Liver (tissue), 9 donors: Measurements from ENCODE around the gene SPEN. TPM values are rescaled to one million over a fixed set of nuclear protein-coding genes. Genes with fewer than 3 reads are reported as not detected.
"Not testable (repeated sequence)": the region's sequence is repeated elsewhere in the genome, so short reads cannot be mapped to it uniquely, and the experiment has no call there.

Experiments
- DNase-seq: peaks from one replicate; pipeline ENCODE4 v3.0.0-alpha.2; 2017; ENCODE audit warnings: low spot score
- H3K27ac ChIP-seq, 2 donors: one replicate each; pipeline ENCODE4 v1.7.0; 2013; ENCODE audit warnings: inconsistent platforms in 2 of 2, low read length in 2 of 2, control low read depth in 1 of 2, low read depth in 1 of 2, mild to moderate bottlenecking in 1 of 2
- H3K27me3 ChIP-seq, 4 donors: one replicate each; pipeline versions ENCODE4 v1.6.1 to v1.7.0; 2013; ENCODE audit warnings: low read length in 3 of 4, inconsistent platforms in 1 of 4, mild to moderate bottlenecking in 1 of 4, moderate library complexity in 1 of 4; ENCODE audit not compliant: control insufficient read depth in 4 of 4, insufficient read depth in 4 of 4
- H3K36me3 ChIP-seq, 4 donors: one replicate each; pipeline versions ENCODE4 v1.6.1 to v1.7.0; 2013; ENCODE audit warnings: low read length in 3 of 4, mild to moderate bottlenecking in 3 of 4, low read depth in 1 of 4, moderate library complexity in 1 of 4; ENCODE audit not compliant: control insufficient read depth in 4 of 4, insufficient read depth in 3 of 4
- H3K4me1 ChIP-seq, 4 donors: one replicate each; pipeline versions ENCODE4 v1.6.1 to v1.7.0; 2013; ENCODE audit warnings: low read length in 3 of 4, mild to moderate bottlenecking in 3 of 4, moderate library complexity in 1 of 4; ENCODE audit not compliant: control insufficient read depth in 4 of 4, insufficient read depth in 4 of 4
- H3K4me3 ChIP-seq, 3 donors: one replicate each; pipeline versions ENCODE4 v1.6.1 to v1.7.0; 2013; ENCODE audit warnings: low read length in 3 of 3, control low read depth in 1 of 3, low read depth in 1 of 3, mild to moderate bottlenecking in 1 of 3
- H3K9ac ChIP-seq, 2 donors: one replicate each; pipeline ENCODE4 v1.7.0; 2013; ENCODE audit warnings: low read length in 2 of 2, mild to moderate bottlenecking in 2 of 2, moderate library complexity in 2 of 2, control low read depth in 1 of 2, low read depth in 1 of 2
- H3K9me3 ChIP-seq, 4 donors: one replicate each; pipeline versions ENCODE4 v1.6.1 to v1.7.0; 2013; ENCODE audit warnings: low read length in 3 of 4; ENCODE audit not compliant: control insufficient read depth in 4 of 4
- ATF3 ChIP-seq: IDR thresholded peaks from 2 replicates; pipeline ENCODE4 v1.6.1; 2016; ENCODE audit warnings: antibody characterized with exemption
- CTCF ChIP-seq: fragments of 150-350 bp; IDR thresholded peaks from 2 replicates; pipeline ENCODE4 v1.5.1; 2017; ENCODE audit warnings: improper control_type of control experiment, low read depth, low read length; ENCODE audit not compliant: missing input control
- EGR1 ChIP-seq, 2 donors: IDR thresholded peaks; 2 replicates each; pipeline ENCODE4 v1.6.1; 2016 to 2018; ENCODE audit warnings: antibody characterized with exemption in 2 of 2, low read depth in 2 of 2
- FOXA1 ChIP-seq: IDR thresholded peaks from 2 replicates; pipeline ENCODE4 v1.6.1; 2016; ENCODE audit warnings: antibody characterized with exemption
- FOXA2 ChIP-seq: IDR thresholded peaks from 2 replicates; pipeline ENCODE4 v1.6.1; 2016; ENCODE audit warnings: antibody characterized with exemption
- GABPA ChIP-seq, 2 donors: IDR thresholded peaks in 1 of 2; conservative IDR thresholded peaks in 1 of 2; 2 replicates each; pipeline ENCODE4 v1.6.1; 2016; ENCODE audit warnings: antibody characterized with exemption in 2 of 2, mild to moderate bottlenecking in 1 of 2, moderate library complexity in 1 of 2
- HNF4A ChIP-seq, 2 donors: conservative IDR thresholded peaks; 2 replicates each; pipeline ENCODE4 v1.6.1; 2016; ENCODE audit warnings: antibody characterized with exemption in 2 of 2, mild to moderate bottlenecking in 2 of 2
- HNF4G ChIP-seq: IDR thresholded peaks from 2 replicates; pipeline ENCODE4 v1.6.1; 2016; ENCODE audit warnings: antibody characterized with exemption
- JUND ChIP-seq, 2 donors: IDR thresholded peaks; 2 replicates each; pipeline ENCODE4 v1.6.1; 2016; ENCODE audit warnings: antibody characterized with exemption in 2 of 2
- MAX ChIP-seq: IDR thresholded peaks from 2 replicates; pipeline ENCODE4 v1.6.1; 2016; ENCODE audit warnings: antibody characterized with exemption
- NR2F2 ChIP-seq: IDR thresholded peaks from 2 replicates; pipeline ENCODE4 v1.6.1; 2016; ENCODE audit warnings: antibody characterized with exemption
- RAD21 ChIP-seq, 2 donors: IDR thresholded peaks; 2 replicates each; pipeline ENCODE4 v1.6.1; 2016; ENCODE audit warnings: antibody characterized with exemption in 2 of 2, mild to moderate bottlenecking in 2 of 2
- RXRA ChIP-seq, 2 donors: IDR thresholded peaks; 2 replicates each; pipeline ENCODE4 v1.6.1; 2017 to 2018; ENCODE audit warnings: antibody characterized with exemption in 2 of 2, mild to moderate bottlenecking in 1 of 2
- SP1 ChIP-seq: IDR thresholded peaks from 2 replicates; pipeline ENCODE4 v1.6.1; 2018; ENCODE audit warnings: antibody characterized with exemption, mild to moderate bottlenecking
- TAF1 ChIP-seq: conservative IDR thresholded peaks from 2 replicates; pipeline ENCODE4 v1.6.1; 2016; ENCODE audit warnings: antibody characterized with exemption, mild to moderate bottlenecking
- YY1 ChIP-seq: IDR thresholded peaks from 2 replicates; pipeline ENCODE4 v1.6.1; 2016; ENCODE audit warnings: antibody characterized with exemption, mild to moderate bottlenecking
- WGBS: extraction: QIAGEN DNeasy Blood & Tissue Kit; methylation state at CpG from one replicate; pipeline ENCODE4 v1.1.7; 2013; 5-methylcytosine and 5-hydroxymethylcytosine counted together
- polyA plus RNA-seq, 2 donors: library from polyadenylated mRNA; stranded (reverse) in 1 of 2; unstranded in 1 of 2; fragments of 200-250 nt in 1 of 2; fragments of >200 nt in 1 of 2; fragmentation: Nextera tagmentation in 1 of 2; extraction: Ambion mirVana in 1 of 2; gene quantifications; one replicate each; pipeline versions ENCODE4 v1.2.1 to v1.2.3, GENCODE V29; 2013 to 2015
- total RNA-seq, 2 donors: library from RNA; depleted of rRNA; stranded (reverse); fragments of >200 nt; gene quantifications; one replicate each; pipeline ENCODE4 v1.2.3, GENCODE V29; 2014
- TF ChIP-seq, protein P1 (sequence below): IDR thresholded peaks from 2 replicates; pipeline ENCODE4 v1.6.1; 2016; ENCODE audit warnings: antibody characterized with exemption
- TF ChIP-seq, protein P2 (sequence below): IDR thresholded peaks from 2 replicates; pipeline ENCODE4 v1.6.1; 2016; ENCODE audit warnings: antibody characterized with exemption, mild to moderate bottlenecking
- donor health status: healthy.
- donor health status: healthy.
- donor health status: healthy.
- donor health status: healthy.
- donor health status: healthy.

SPEN gene
- total and polyA plus RNA-seq, 4 donors = 7.4 to 29.4 (median 15.2) TPM

- Histone ChIP-seq H3K9me3 (no peaks in the 10 kb centered on the region), H3K27ac (no peak overlapping the region), H3K9ac (no peak overlapping the region), H3K4me3 (no peak overlapping the region), H3K27me3 (no peaks in the 10 kb centered on the region), H3K4me1 (peaks cover 3 to 14% (median 10%) of the 10 kb centered on the region in 4 donors), H3K36me3 (no peaks in the 10 kb centered on the region)
- WGBS = 88% methylated on average over 8 of the region's 8 CpGs
- DNase-seq = no peak
- TF ChIP-seq FOXA2 (no peak), GABPA (IDR thresholded peaks at IDR 0.05 in 1 of 2, conservative IDR thresholded peaks at IDR 0.05 in 1 of 2) (no peak), TAF1 (no peak)
Measured at GRCh38 chr1:15804060-15804459, 43.4 kb upstream of the SPEN start.

- DNase-seq = no peak
- Histone ChIP-seq H3K4me3 (no peak overlapping the region), H3K9ac (no peak overlapping the region), H3K9me3 (no peaks in the 10 kb centered on the region), H3K27ac (no peak overlapping the region), H3K4me1 (no peaks in the 10 kb centered on the region), H3K36me3 (no peaks in the 10 kb centered on the region), H3K27me3 (no peaks in the 10 kb centered on the region)
- TF ChIP-seq YY1 (no peak), HNF4G (no peak), CTCF (no peak), NR2F2 (no peak), RXRA (IDR thresholded peaks at IDR 0.05) (no peak), RAD21 (IDR thresholded peaks at IDR 0.05) (no peak), HNF4A (conservative IDR thresholded peaks at IDR 0.05) (no peak), GABPA (IDR thresholded peaks at IDR 0.05 in 1 of 2, conservative IDR thresholded peaks at IDR 0.05 in 1 of 2) (no peak), MAX (no peak), SP1 (no peak), EGR1 (IDR thresholded peaks at IDR 0.05; ENCODE audit: low read depth in 2 of 2) (no peak), TAF1 (no peak), JUND (IDR thresholded peaks at IDR 0.05) (no peak), ATF3 (no peak), FOXA1 (no peak), FOXA2 (no peak)
- TF ChIP-seq, protein P1, sequence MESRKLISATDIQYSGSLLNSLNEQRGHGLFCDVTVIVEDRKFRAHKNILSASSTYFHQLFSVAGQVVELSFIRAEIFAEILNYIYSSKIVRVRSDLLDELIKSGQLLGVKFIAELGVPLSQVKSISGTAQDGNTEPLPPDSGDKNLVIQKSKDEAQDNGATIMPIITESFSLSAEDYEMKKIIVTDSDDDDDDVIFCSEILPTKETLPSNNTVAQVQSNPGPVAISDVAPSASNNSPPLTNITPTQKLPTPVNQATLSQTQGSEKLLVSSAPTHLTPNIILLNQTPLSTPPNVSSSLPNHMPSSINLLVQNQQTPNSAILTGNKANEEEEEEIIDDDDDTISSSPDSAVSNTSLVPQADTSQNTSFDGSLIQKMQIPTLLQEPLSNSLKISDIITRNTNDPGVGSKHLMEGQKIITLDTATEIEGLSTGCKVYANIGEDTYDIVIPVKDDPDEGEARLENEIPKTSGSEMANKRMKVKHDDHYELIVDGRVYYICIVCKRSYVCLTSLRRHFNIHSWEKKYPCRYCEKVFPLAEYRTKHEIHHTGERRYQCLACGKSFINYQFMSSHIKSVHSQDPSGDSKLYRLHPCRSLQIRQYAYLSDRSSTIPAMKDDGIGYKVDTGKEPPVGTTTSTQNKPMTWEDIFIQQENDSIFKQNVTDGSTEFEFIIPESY = no peak
- TF ChIP-seq, protein P2, sequence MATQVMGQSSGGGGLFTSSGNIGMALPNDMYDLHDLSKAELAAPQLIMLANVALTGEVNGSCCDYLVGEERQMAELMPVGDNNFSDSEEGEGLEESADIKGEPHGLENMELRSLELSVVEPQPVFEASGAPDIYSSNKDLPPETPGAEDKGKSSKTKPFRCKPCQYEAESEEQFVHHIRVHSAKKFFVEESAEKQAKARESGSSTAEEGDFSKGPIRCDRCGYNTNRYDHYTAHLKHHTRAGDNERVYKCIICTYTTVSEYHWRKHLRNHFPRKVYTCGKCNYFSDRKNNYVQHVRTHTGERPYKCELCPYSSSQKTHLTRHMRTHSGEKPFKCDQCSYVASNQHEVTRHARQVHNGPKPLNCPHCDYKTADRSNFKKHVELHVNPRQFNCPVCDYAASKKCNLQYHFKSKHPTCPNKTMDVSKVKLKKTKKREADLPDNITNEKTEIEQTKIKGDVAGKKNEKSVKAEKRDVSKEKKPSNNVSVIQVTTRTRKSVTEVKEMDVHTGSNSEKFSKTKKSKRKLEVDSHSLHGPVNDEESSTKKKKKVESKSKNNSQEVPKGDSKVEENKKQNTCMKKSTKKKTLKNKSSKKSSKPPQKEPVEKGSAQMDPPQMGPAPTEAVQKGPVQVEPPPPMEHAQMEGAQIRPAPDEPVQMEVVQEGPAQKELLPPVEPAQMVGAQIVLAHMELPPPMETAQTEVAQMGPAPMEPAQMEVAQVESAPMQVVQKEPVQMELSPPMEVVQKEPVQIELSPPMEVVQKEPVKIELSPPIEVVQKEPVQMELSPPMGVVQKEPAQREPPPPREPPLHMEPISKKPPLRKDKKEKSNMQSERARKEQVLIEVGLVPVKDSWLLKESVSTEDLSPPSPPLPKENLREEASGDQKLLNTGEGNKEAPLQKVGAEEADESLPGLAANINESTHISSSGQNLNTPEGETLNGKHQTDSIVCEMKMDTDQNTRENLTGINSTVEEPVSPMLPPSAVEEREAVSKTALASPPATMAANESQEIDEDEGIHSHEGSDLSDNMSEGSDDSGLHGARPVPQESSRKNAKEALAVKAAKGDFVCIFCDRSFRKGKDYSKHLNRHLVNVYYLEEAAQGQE = no peak
- 94% methylated on average over 10 of the region's 10 CpGs for WGBS
Measured at GRCh38 chr1:15807121-15807520, 40.4 kb upstream of the SPEN start.

- not testable (repeated sequence) for H3K27me3 ChIP-seq, H3K4me3 ChIP-seq, DNase-seq, H3K27ac ChIP-seq, H3K36me3 ChIP-seq, H3K9ac ChIP-seq, H3K4me1 ChIP-seq, H3K9me3 ChIP-seq
- 94% methylated on average over 11 of the region's 11 CpGs for WGBS
Measured at GRCh38 chr1:15807549-15807948, 40.0 kb upstream of the SPEN start, which contains the start of gene UQCRHL. TSS of gene UQCRHL (minus strand) at chr1:15807649. CDS start at chr1:15807649, 0 bp downstream.
